HG02852 (cell line): Measurements from ENCODE around the gene PPFIBP2.

Experiments
- ATAC-seq: cut with Tn5 transposase; IDR thresholded peaks from one replicate; pipeline ENCODE4 v1.9.1; 2021; ENCODE audit warnings: mild to moderate bottlenecking, moderate library complexity; ENCODE audit not compliant: unreplicated experiment

The PPFIBP2 gene

GRCh38 chr11:7548659-7549274, 35.0 kb downstream of the PPFIBP2 start:
- ATAC-seq = peak; percentile 87

DNA sequence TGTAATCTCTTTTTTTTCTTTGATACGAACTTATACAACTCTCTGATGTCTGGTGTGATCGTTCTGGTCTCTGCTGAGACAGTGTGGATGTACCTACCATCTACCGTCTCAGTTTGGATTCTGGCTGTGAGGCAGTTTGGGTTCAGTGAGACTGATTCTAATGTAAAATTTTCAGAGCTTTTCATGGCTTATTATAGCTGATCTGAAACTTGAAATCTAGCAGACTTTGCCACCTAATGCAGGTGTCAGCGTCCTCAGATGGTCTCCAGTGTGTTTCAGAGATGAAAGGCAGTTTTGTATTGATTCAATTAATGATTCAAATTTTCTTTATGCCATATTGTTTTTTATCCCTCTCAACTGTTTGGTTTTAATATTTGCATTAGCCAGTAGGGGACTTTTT, 35.9 kb downstream of the PPFIBP2 start:
- no peak for ATAC-seq

DNA sequence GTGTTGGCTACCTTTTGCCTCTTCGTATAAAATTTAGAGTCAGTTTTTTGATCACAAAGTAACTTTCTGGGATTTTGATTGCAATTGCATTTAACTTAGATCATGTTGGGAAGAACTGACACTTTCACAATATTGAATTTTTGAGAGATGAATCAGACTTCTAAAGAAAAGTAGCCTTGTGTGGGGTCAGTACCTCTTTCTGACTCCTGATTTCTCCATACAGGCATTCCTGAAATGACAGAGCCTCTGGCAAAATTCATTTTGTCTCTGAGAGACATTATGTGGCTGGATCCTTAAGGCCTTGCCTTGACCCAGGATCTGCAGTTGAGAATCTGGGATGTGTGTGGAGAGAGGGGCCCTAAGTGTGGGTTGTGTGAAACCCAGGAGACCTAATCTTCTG, 37.8 kb downstream of the PPFIBP2 start:
- ATAC-seq = no peak

- no peak for ATAC-seq
Measured at GRCh38 chr11:7552666-7553065, 38.9 kb downstream of the PPFIBP2 start.

GRCh38 chr11:7555052-7555699, 41.4 kb downstream of the PPFIBP2 start:
- ATAC-seq = no peak

DNA sequence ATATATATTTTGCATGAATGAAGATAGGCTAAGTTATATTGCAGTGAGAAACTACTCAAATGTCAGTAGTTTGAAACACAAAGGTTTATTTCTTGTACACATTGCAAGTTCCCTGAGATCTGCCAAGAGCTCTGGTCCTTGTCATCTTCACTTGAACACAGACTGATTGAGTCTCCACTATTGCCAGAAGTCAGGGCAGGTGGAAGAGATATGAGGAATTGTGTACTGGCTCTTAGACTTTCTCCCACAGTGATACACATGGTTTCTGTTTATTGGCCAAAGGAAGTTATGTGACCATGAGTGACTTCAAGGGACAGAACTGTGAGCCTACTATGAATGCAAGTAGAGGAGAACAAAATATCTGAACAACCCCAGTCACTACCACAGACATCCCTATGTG, 44.2 kb downstream of the PPFIBP2 start:
- ATAC-seq = no peak

GRCh38 chr11:7559398-7560283, 45.8 kb downstream of the PPFIBP2 start:
- ATAC-seq = peak; percentile 59

- no peak for ATAC-seq
Measured at GRCh38 chr11:7561562-7561961, 47.8 kb downstream of the PPFIBP2 start.

DNA sequence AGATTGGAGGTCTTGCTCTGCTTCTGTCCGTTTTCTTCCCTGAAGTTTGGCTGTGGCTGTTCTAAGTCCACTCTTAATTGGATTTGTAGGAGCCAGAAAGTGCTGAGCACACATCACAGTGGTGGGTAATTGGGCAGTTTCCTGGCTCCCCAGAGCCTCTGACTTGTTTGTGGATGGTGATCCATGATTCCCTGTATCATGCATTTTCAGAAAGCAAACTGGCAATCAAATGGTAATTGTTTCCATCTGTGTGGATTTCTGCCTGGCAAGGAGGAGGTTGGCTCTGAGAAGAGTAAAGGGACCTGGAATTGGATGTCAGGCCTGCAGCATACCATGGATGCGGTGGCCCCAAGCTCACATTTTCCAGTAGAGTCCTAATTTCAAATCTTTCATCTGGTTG, 49.5 kb downstream of the PPFIBP2 start:
- ATAC-seq = no peak

GRCh38 chr11:7564803-7565202, 51.0 kb downstream of the PPFIBP2 start:
- no peak for ATAC-seq

DNA sequence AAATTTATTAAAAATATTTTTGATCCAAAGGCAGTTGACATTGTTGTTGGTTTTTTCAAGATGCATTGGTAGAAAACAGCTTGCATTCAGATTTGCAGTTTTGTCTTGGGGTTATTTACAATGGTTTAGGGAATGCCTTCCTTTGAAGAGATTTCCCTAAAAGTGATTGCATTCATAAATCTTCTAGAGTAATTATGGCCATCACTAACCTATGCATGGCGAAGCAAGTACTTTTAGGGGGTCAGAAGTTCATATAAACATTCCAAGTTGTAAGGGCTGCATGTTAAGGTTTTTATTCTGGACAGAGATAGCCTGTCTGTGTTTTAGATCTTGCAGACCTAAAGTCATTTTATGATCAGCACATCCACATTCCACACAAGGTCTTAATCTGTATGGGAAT, 53.5 kb downstream of the PPFIBP2 start:
- no peak for ATAC-seq

DNA sequence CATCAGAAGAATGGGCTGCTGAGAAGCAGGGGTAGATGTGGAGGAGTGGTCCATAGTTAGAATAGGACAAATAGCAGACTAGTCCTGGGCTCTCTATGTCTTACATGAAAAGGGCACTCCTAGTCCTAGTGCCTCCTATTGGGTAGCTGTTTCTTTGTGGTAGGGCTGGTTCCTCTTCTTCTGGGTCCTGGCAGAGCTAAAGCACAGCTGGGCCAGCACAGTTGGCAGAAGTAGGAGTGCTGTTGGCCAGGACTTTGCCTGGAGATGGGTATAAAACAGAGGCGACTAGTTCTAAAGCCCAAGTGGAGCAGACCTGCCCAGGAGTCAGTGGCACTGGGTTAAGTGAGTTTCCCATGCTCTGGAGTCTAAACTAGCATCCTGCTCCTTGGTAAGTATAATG, 55.2 kb downstream of the PPFIBP2 start:
- ATAC-seq = no peak

- ATAC-seq = no peak
Measured at GRCh38 chr11:7570241-7570640, 56.4 kb downstream of the PPFIBP2 start.

GRCh38 chr11:7570938-7571521, 57.2 kb downstream of the PPFIBP2 start:
- ATAC-seq = no peak

GRCh38 chr11:7571640-7572000, 57.8 kb downstream of the PPFIBP2 start:
- ATAC-seq = no peak

DNA sequence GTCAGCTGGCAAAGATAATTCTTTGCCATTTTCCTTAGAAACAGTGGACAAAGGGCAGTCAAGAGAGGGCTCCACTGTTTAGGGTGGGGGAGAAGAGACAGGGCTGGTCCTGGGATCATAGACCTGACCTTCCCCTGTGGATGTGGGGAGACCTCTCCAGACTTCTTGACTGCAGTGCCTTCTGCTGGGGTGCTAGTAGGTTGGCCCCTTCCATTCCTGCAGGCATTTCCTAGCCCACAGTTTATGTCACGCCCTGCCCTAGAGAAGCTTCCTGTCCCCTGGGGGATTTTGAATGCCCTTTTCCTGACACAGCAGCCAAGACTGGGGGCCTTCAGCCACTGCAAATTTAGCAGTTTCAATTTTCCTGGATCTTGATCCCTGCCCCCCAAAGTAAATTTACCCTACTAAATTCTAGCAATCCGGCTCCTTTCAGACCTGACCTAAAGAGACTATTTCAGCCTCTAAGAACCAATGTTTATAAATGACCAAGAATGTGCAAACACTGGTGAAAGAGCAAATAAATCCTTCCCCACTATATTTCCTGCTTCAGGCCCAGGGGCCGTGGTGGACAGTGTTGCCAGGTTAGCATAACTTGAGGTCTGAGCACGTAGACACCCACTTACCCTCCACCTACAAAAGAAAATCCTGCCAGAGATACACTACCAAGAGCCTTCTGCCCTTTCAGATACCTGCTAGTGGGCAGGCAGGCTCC, 58.4 kb downstream of the PPFIBP2 start:
- ATAC-seq = no peak

DNA sequence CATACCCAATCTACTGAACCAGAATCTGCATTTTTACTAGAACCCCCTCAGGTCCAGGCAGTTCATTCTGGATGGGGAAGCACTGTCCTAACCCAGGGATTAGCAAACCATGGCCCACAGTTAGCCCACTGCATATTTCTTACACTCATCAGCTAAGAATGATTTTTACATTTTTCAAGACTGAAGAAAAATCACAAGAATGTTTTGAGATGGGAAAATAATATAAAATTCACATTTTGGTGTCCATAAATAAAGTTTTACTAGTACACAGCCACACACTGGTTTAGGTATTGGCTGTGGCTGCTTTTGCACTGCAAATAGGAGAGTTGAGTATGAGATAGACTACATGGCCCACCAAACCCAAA, 59.4 kb downstream of the PPFIBP2 start:
- ATAC-seq = no peak

GRCh38 chr11:7573558-7574296, 59.9 kb downstream of the PPFIBP2 start:
- ATAC-seq = no peak

DNA sequence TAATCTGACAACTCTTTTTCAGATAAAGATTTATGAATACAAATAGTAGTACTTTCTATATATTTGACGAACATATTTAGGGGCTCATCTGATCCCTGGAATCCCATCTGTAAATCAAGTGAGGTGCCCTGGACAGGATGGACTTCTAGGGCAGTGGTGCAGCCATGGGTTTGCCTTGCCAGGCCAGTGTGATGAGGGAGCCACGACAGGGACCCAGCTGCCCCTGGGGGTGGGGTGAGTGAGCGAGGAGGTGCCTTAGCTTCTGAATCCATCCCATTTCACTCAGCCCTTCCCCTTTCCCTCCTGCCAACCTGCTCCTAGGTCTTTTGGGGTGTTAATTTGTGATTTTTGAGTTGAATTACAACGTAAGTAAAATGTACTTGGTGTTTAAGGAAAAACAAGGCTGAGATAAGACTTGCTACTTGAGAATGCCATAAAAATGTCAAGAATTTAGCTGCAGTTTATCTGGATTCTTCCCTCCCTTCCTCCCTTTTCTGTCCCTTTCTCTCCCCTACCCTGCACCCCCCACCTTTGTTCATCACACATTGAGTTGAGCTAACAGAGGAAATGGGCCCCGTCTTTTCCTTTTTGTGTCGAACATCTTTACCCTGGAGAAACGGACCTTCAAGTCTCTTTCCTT, 60.8 kb downstream of the PPFIBP2 start:
- no peak for ATAC-seq
